H9 (cell line): Measurements from ENCODE around the gene TMEM86B. TPM values are rescaled to one million over a fixed set of nuclear protein-coding genes. Genes with fewer than 3 reads are reported as not detected.

Source experiments
- DNase-seq: peaks from one replicate; pipeline ENCODE4 v3.0.0-alpha.2; 2017
- H2AFZ ChIP-seq: one replicate; pipeline ENCODE4 v1.6.1; 2013; ENCODE audit warnings: mild to moderate bottlenecking, low read length, control low read depth, moderate library complexity
- H2AK5ac ChIP-seq: 2 replicates; pipeline ENCODE4 v1.6.1; 2013; ENCODE audit warnings: low read length, control low read depth, mixed read lengths; ENCODE audit not compliant: insufficient read length
- H2BK120ac ChIP-seq: one replicate; pipeline ENCODE4 v1.6.1; 2013; ENCODE audit warnings: low read depth, mild to moderate bottlenecking, low read length, control low read depth, inconsistent platforms; ENCODE audit not compliant: poor library complexity, severe bottlenecking
- H2BK12ac ChIP-seq: 2 replicates; pipeline ENCODE4 v1.6.1; 2013; ENCODE audit warnings: low read length, control low read depth, mixed read lengths, low read depth; ENCODE audit not compliant: insufficient read length
- H2BK15ac ChIP-seq: 2 replicates; pipeline ENCODE4 v1.6.1; 2013; ENCODE audit warnings: low read depth, low read length, control low read depth
- H2BK20ac ChIP-seq: one replicate; pipeline ENCODE4 v1.6.1; 2013; ENCODE audit warnings: low read depth, mild to moderate bottlenecking, low read length, control low read depth, inconsistent platforms; ENCODE audit not compliant: poor library complexity, severe bottlenecking
- H2BK5ac ChIP-seq: 2 replicates; pipeline ENCODE4 v1.6.1; 2013; ENCODE audit warnings: low read length, control low read depth, mixed read lengths; ENCODE audit not compliant: insufficient read length
- H3K14ac ChIP-seq: 2 replicates; pipeline ENCODE4 v1.6.1; 2013; ENCODE audit warnings: low read length, control low read depth; ENCODE audit not compliant: insufficient read depth
- H3K18ac ChIP-seq: 2 replicates; pipeline ENCODE4 v1.6.1; 2013; ENCODE audit warnings: low read depth, mild to moderate bottlenecking, mixed read lengths, low read length, control low read depth; ENCODE audit not compliant: insufficient read length
- H3K23ac ChIP-seq: 2 replicates; pipeline ENCODE4 v1.6.1; 2013; ENCODE audit warnings: low read length, control low read depth, mixed read lengths, low read depth; ENCODE audit not compliant: insufficient read length
- H3K23me2 ChIP-seq: 2 replicates; pipeline ENCODE4 v1.6.1; 2013; ENCODE audit warnings: low read depth, mild to moderate bottlenecking, mixed read lengths, low read length, control low read depth; ENCODE audit not compliant: insufficient read length, poor library complexity, severe bottlenecking
- H3K27ac ChIP-seq: 2 replicates; pipeline ENCODE4 v1.5.1; 2013; ENCODE audit warnings: low read length, control low read depth, mixed read lengths, low read depth; ENCODE audit not compliant: insufficient read length
- H3K27me3 ChIP-seq: 2 replicates; pipeline ENCODE4 v1.6.1; 2013; ENCODE audit warnings: low read length, control low read depth, inconsistent platforms; ENCODE audit not compliant: insufficient read depth
- H3K4ac ChIP-seq: 2 replicates; pipeline ENCODE4 v1.6.1; 2013; ENCODE audit warnings: low read depth, mild to moderate bottlenecking, control low read depth, inconsistent platforms, low read length, moderate library complexity
- H3K4me1 ChIP-seq: 2 replicates; pipeline ENCODE4 v1.6.1; 2013; ENCODE audit warnings: low read length, control low read depth, inconsistent platforms; ENCODE audit not compliant: insufficient read depth
- H3K4me2 ChIP-seq: 2 replicates; pipeline ENCODE4 v1.6.1; 2013; ENCODE audit warnings: low read length, control low read depth, mixed read lengths; ENCODE audit not compliant: insufficient read length, insufficient read depth
- H3K56ac ChIP-seq: 2 replicates; pipeline ENCODE4 v1.6.1; 2013; ENCODE audit warnings: low read depth, mild to moderate bottlenecking, mixed read lengths, low read length, control low read depth; ENCODE audit not compliant: insufficient read length
- H3K79me1 ChIP-seq: 2 replicates; pipeline ENCODE4 v1.6.1; 2013; ENCODE audit warnings: low read depth, mild to moderate bottlenecking, moderate library complexity, low read length, control low read depth, inconsistent platforms; ENCODE audit not compliant: insufficient read depth, poor library complexity, severe bottlenecking
- H3K79me2 ChIP-seq: 2 replicates; pipeline ENCODE4 v1.6.1; 2013; ENCODE audit warnings: low read length, control low read depth, inconsistent platforms; ENCODE audit not compliant: insufficient read depth
- H3K9ac ChIP-seq: 2 replicates; pipeline ENCODE4 v1.6.1; 2013; ENCODE audit warnings: low read length, control low read depth, mixed read lengths; ENCODE audit not compliant: insufficient read length; ENCODE audit errors: extremely low read depth
- H3K9me3 ChIP-seq: one replicate; pipeline ENCODE4 v1.6.1; 2013; ENCODE audit warnings: low read depth, low read length, inconsistent platforms; ENCODE audit not compliant: control insufficient read depth
- H3T11ph ChIP-seq: one replicate; pipeline ENCODE4 v1.6.1; 2013; ENCODE audit warnings: mild to moderate bottlenecking, low read length, control low read depth, inconsistent platforms
- H4K20me1 ChIP-seq: one replicate; pipeline ENCODE4 v1.6.1; 2013; ENCODE audit not compliant: control insufficient read depth, insufficient read length, insufficient read depth
- H4K5ac ChIP-seq: 2 replicates; pipeline ENCODE4 v1.6.1; 2013; ENCODE audit warnings: low read depth, mild to moderate bottlenecking, mixed read lengths, low read length, control low read depth; ENCODE audit not compliant: insufficient read length
- H4K8ac ChIP-seq: replicated peaks from 2 replicates; pipeline ENCODE4 v1.6.1; 2013; ENCODE audit warnings: low read length, control low read depth, mixed read lengths, low read depth; ENCODE audit not compliant: insufficient read length
- H4K91ac ChIP-seq: 2 replicates; pipeline ENCODE4 v1.6.1; 2013; ENCODE audit warnings: low read depth, mild to moderate bottlenecking, moderate library complexity, mixed read lengths, low read length, control low read depth; ENCODE audit not compliant: insufficient read length
- H3K27ac Mint-ChIP-seq, 3 experiments: 2 replicates in 2 of 3; 3 replicates in 1 of 3; pipeline ENCODE4 v1.8.0; 2020 to 2021; ENCODE audit warnings: mixed read lengths in 3 of 3, mild to moderate bottlenecking in 1 of 3, moderate library complexity in 1 of 3
- H3K27me3 Mint-ChIP-seq: 2 replicates; pipeline ENCODE4 v1.8.0; 2021; ENCODE audit warnings: low read depth, mild to moderate bottlenecking, moderate library complexity, mixed read lengths
- H3K36me3 Mint-ChIP-seq, 3 experiments: 2 replicates in 2 of 3; 3 replicates in 1 of 3; pipeline ENCODE4 v1.8.0; 2020 to 2021; ENCODE audit warnings: low read depth in 3 of 3, mixed read lengths in 3 of 3; ENCODE audit not compliant: insufficient read depth in 1 of 3
- H3K4me1 Mint-ChIP-seq, 2 experiments: 2 replicates each; pipeline ENCODE4 v1.8.0; 2020; ENCODE audit warnings: mixed read lengths in 2 of 2
- H3K4me3 Mint-ChIP-seq, 2 experiments: 2 replicates in 1 of 2; 3 replicates in 1 of 2; pipeline ENCODE4 v1.8.0; 2020 to 2021; ENCODE audit warnings: mild to moderate bottlenecking in 2 of 2, mixed read lengths in 2 of 2, moderate library complexity in 1 of 2
- H3K9me3 Mint-ChIP-seq, 2 experiments: 2 replicates in 1 of 2; 3 replicates in 1 of 2; pipeline ENCODE4 v1.8.0; 2020; ENCODE audit warnings: mild to moderate bottlenecking in 2 of 2, mixed read lengths in 2 of 2, moderate library complexity in 1 of 2
- WGBS: extraction: QIAGEN DNeasy Blood & Tissue Kit; methylation state at CpG from one replicate; pipeline ENCODE4 v1.1.7; 2013; ENCODE audit warnings: missing lambda C conversion rate, low lambda C conversion rate, mixed read lengths; ENCODE audit not compliant: insufficient read length; ENCODE audit errors: extremely low coverage; 5-methylcytosine and 5-hydroxymethylcytosine counted together
- total RNA-seq: library from RNA; stranded (reverse); gene quantifications from 2 replicates; pipeline ENCODE4 v1.2.1, GENCODE V29; 2021
- TF ChIP-seq, protein P1 (sequence below): fragments of 200-600 bp; sonication (generic); conservative IDR thresholded peaks from 3 replicates; pipeline ENCODE4 v1.8.0; 2021; ENCODE audit warnings: antibody characterized with exemption, mild to moderate bottlenecking

TMEM86B gene
- total RNA-seq, 1 experiment from 2014 or later = 4.5 TPM

DNA sequence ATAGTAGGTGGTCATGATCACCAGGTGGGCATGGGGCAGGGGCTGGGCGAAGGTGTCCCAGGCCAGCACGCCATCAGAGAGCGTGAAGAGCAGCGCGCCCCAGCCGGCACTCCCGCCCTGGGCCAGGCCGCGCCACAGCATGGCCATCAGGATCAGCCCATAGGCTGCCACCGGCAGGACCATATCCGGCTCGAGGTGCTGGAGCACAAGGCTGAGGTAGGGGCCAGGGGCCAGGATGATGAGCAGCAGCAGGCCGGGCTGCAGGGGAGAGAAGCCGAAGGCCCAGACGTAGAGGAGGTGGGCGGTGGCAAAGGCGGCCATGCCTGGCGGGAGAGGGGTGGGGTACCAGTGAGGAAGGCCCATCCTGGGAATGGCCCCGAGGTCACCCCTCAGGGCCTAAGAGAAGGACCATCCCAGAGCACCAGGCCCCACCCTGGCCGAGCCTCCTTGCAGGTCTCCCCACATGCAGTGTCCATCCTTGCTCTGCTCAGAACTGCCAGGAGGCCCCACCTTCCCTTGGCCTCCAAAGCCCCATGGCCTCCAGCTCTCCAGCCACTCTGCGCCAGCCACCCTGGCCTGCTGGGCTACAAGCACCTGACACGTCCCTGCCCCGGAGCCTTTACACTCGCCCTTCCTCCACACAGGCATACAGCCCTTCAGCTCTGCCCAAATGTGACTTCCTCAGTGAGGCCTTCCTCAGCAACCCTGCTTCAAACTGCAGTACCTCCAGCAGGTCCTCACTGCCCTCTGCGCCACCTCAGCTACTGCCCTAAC, 1.1 kb downstream of the TMEM86B start:
- H3K4me2 ChIP-seq = no peak overlapping the region
- no peaks in the 10 kb centered on the region for H3K79me2 ChIP-seq
- peaks cover 0 to 6% of the 10 kb centered on the region in 2 experiments; a peak in 2 of 4 replicates for H3K4me1 Mint-ChIP-seq
- H2BK20ac ChIP-seq = no peak overlapping the region
- H2AFZ ChIP-seq = no peak overlapping the region
- no peak overlapping the region for H2BK5ac ChIP-seq
- TF ChIP-seq, protein P1, sequence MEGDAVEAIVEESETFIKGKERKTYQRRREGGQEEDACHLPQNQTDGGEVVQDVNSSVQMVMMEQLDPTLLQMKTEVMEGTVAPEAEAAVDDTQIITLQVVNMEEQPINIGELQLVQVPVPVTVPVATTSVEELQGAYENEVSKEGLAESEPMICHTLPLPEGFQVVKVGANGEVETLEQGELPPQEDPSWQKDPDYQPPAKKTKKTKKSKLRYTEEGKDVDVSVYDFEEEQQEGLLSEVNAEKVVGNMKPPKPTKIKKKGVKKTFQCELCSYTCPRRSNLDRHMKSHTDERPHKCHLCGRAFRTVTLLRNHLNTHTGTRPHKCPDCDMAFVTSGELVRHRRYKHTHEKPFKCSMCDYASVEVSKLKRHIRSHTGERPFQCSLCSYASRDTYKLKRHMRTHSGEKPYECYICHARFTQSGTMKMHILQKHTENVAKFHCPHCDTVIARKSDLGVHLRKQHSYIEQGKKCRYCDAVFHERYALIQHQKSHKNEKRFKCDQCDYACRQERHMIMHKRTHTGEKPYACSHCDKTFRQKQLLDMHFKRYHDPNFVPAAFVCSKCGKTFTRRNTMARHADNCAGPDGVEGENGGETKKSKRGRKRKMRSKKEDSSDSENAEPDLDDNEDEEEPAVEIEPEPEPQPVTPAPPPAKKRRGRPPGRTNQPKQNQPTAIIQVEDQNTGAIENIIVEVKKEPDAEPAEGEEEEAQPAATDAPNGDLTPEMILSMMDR = no peak
- no peaks in the 10 kb centered on the region for H3K23me2 ChIP-seq
- H3K9me3 ChIP-seq = no peaks in the 10 kb centered on the region
- H4K20me1 ChIP-seq = no peaks in the 10 kb centered on the region
- H3K36me3 Mint-ChIP-seq = peaks cover 10 to 25% (median 22%) of the 10 kb centered on the region in 3 experiments; a peak in 6 of 7 replicates
- no peaks in the 10 kb centered on the region for H3K9me3 Mint-ChIP-seq
- H3K18ac ChIP-seq = no peak overlapping the region
- no peaks in the 10 kb centered on the region for H3K27me3 ChIP-seq
- no peaks in the 10 kb centered on the region for H3K79me1 ChIP-seq
- H3K23ac ChIP-seq = no peak overlapping the region
- H3K4me1 ChIP-seq = no peaks in the 10 kb centered on the region
- H2BK120ac ChIP-seq = no peak overlapping the region
- peak overlapping the region; percentile 50 to 90 (median 82); a peak in 5 of 7 replicates for H3K27ac Mint-ChIP-seq
- H3K27ac ChIP-seq = no peak overlapping the region
- H3K56ac ChIP-seq = no peak overlapping the region
- H3T11ph ChIP-seq = no peak overlapping the region
- no peak overlapping the region; the same call in 1 of the 2 replicates for H3K14ac ChIP-seq
- no peak overlapping the region for H3K4me3 Mint-ChIP-seq
- H2BK12ac ChIP-seq = no peak overlapping the region
- H4K91ac ChIP-seq = no peak overlapping the region
- H3K9ac ChIP-seq = no peak overlapping the region
- H4K5ac ChIP-seq = no peak overlapping the region
- no peak overlapping the region for H4K8ac ChIP-seq
- H3K4ac ChIP-seq = no peak overlapping the region
- no peak overlapping the region for H2AK5ac ChIP-seq
- H3K27me3 Mint-ChIP-seq = no peaks in the 10 kb centered on the region; the same call in 1 of the 2 replicates
- DNase-seq = peak; percentile 25
- no CpG with 5 or more reads among the region's 25 CpGs for WGBS
- H2BK15ac ChIP-seq = no peak overlapping the region
